ENCODE data around the gene RAB35. TPM values are rescaled to one million over a fixed set of nuclear protein-coding genes. Genes with fewer than 3 reads are reported as not detected.

Gene RAB35
- total and polyA plus RNA-seq, 9 of the 15 experiments (the other 6 are each of a cell fraction or from before 2014, with no cell fraction given) = 0.65 to 76.3 (median 38.9) TPM

GRCh38 chr12:120086801-120087621, 29.5 kb downstream of the RAB35 start (continued):
- TF ChIP-seq RCOR1 (IDR thresholded peaks at IDR 0.05; ENCODE audit: borderline replicate concordance in 1 of 2, low read depth in 2 of 2, low read length in 2 of 2) (peak in 1 of 2 experiments; percentile 98; a peak in 2 of 4 replicates), ATF1 (CRISPR knock-in tag; IDR thresholded peaks at IDR 0.05) (0 out of 2 replicates have a peak, but pooled peaks have one; percentile 32), ATF1 (tag; IDR thresholded peaks at IDR 0.05) (peak; percentile 92), E2F4 (CRISPR knock-in tag; IDR thresholded peaks at IDR 0.05; ENCODE audit: low read depth) (no peak), ZBTB9 (CRISPR knock-in tag; IDR thresholded peaks at IDR 0.05) (0 out of 2 replicates have a peak, but pooled peaks have one; percentile 63), POLR2G (IDR thresholded peaks at IDR 0.05; ENCODE audit: low read depth, low read length) (peak; percentile 81), FUS (optimal IDR thresholded peaks at IDR 0.05; ENCODE audit: low read depth, low read length) (no peak), CBX3 (IDR thresholded peaks at IDR 0.05; ENCODE audit: borderline replicate concordance in 1 of 2, low read length in 2 of 2) (0 out of 3 replicates have a peak, but pooled peaks of 1 of the 2 experiments have one; percentile 65), HIVEP1 (CRISPR knock-in tag; IDR thresholded peaks at IDR 0.05) (peak; percentile 98), SMAD4 (CRISPR knock-in tag; conservative IDR thresholded peaks at IDR 0.05) (peak; percentile 78), NR1H2 (CRISPR knock-in tag; IDR thresholded peaks at IDR 0.05) (0 out of 2 replicates have a peak, but pooled peaks have one; percentile 39), SP1 (CRISPR knock-in tag; IDR thresholded peaks at IDR 0.05) (peak; percentile 87), NRF1 (conservative IDR thresholded peaks at IDR 0.05 in 1 of 2, IDR thresholded peaks at IDR 0.05 in 1 of 2) (peak; percentile 61 to 69), KDM4B (IDR thresholded peaks at IDR 0.05; ENCODE audit: borderline replicate concordance in 2 of 2, low read depth in 1 of 2) (no peak; a peak in 1 of 4 replicates), MTA3 (IDR thresholded peaks at IDR 0.05; ENCODE audit: borderline replicate concordance) (peak; percentile 85; the same call in 1 of the 2 replicates)
- TF ChIP-seq, protein P1, sequence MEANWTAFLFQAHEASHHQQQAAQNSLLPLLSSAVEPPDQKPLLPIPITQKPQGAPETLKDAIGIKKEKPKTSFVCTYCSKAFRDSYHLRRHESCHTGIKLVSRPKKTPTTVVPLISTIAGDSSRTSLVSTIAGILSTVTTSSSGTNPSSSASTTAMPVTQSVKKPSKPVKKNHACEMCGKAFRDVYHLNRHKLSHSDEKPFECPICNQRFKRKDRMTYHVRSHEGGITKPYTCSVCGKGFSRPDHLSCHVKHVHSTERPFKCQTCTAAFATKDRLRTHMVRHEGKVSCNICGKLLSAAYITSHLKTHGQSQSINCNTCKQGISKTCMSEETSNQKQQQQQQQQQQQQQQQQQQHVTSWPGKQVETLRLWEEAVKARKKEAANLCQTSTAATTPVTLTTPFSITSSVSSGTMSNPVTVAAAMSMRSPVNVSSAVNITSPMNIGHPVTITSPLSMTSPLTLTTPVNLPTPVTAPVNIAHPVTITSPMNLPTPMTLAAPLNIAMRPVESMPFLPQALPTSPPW (CRISPR knock-in tag; IDR thresholded peaks at IDR 0.05) = peak; percentile 35; the same call in 1 of the 2 replicates
- TF ChIP-seq, protein P2, sequence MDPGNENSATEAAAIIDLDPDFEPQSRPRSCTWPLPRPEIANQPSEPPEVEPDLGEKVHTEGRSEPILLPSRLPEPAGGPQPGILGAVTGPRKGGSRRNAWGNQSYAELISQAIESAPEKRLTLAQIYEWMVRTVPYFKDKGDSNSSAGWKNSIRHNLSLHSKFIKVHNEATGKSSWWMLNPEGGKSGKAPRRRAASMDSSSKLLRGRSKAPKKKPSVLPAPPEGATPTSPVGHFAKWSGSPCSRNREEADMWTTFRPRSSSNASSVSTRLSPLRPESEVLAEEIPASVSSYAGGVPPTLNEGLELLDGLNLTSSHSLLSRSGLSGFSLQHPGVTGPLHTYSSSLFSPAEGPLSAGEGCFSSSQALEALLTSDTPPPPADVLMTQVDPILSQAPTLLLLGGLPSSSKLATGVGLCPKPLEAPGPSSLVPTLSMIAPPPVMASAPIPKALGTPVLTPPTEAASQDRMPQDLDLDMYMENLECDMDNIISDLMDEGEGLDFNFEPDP (CRISPR knock-in tag; IDR thresholded peaks at IDR 0.05) = no peak
- TF ChIP-seq, protein P3, sequence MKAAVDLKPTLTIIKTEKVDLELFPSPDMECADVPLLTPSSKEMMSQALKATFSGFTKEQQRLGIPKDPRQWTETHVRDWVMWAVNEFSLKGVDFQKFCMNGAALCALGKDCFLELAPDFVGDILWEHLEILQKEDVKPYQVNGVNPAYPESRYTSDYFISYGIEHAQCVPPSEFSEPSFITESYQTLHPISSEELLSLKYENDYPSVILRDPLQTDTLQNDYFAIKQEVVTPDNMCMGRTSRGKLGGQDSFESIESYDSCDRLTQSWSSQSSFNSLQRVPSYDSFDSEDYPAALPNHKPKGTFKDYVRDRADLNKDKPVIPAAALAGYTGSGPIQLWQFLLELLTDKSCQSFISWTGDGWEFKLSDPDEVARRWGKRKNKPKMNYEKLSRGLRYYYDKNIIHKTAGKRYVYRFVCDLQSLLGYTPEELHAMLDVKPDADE (conservative IDR thresholded peaks at IDR 0.05; ENCODE audit: control insufficient read depth, low read depth, low read length) = peak; percentile 69
